ENCODE data around the gene CD247.

DNA sequence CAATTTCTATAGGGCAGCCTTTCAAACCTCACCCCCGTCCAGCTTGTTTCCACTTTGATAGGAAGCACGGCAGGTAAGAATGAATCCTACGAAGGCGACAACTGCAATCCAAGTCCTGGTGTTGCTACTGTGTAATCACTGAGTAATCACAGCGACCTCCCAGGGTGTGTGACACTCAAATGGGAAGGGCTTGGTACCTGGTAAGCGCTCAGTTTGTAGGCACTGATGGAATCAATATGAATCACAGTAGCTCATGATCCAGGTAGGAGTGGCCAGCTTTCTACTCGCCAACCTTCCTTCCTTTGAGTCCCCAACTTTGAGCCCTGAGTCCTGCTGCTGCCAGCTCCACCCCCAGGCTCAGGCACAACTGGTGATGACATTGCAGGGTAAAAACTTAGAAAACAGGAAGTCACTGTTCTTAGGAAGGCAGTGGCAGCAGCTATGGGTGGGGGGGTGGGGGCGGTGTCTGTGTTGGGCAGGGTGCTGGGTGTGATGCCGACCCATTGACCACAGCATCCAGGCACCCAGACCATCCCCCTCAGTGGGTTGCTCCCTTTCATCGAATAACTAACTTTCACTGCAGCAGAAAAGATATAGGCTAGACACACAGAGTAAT, 70.7 kb downstream of the CD247 start:
- TF ChIP-seq POU6F1 (CRISPR knock-in tag; IDR thresholded peaks at IDR 0.05; ENCODE audit: borderline replicate concordance, low read depth) (no peak), ZC3H10 (CRISPR knock-in tag; IDR thresholded peaks at IDR 0.05) (no peak)
- TF ChIP-seq, protein P1, sequence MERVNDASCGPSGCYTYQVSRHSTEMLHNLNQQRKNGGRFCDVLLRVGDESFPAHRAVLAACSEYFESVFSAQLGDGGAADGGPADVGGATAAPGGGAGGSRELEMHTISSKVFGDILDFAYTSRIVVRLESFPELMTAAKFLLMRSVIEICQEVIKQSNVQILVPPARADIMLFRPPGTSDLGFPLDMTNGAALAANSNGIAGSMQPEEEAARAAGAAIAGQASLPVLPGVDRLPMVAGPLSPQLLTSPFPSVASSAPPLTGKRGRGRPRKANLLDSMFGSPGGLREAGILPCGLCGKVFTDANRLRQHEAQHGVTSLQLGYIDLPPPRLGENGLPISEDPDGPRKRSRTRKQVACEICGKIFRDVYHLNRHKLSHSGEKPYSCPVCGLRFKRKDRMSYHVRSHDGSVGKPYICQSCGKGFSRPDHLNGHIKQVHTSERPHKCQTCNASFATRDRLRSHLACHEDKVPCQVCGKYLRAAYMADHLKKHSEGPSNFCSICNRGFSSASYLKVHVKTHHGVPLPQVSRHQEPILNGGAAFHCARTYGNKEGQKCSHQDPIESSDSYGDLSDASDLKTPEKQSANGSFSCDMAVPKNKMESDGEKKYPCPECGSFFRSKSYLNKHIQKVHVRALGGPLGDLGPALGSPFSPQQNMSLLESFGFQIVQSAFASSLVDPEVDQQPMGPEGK (CRISPR knock-in tag; IDR thresholded peaks at IDR 0.05; ENCODE audit: borderline replicate concordance) = no peak
- TF ChIP-seq, protein P2, sequence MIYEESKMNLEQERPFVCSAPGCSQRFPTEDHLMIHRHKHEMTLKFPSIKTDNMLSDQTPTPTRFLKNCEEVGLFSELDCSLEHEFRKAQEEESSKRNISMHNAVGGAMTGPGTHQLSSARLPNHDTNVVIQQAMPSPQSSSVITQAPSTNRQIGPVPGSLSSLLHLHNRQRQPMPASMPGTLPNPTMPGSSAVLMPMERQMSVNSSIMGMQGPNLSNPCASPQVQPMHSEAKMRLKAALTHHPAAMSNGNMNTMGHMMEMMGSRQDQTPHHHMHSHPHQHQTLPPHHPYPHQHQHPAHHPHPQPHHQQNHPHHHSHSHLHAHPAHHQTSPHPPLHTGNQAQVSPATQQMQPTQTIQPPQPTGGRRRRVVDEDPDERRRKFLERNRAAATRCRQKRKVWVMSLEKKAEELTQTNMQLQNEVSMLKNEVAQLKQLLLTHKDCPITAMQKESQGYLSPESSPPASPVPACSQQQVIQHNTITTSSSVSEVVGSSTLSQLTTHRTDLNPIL (CRISPR knock-in tag; IDR thresholded peaks at IDR 0.05; ENCODE audit: low read depth) = no peak
